ENCODE results near the gene GALNT2. TPM values are rescaled to one million over a fixed set of nuclear protein-coding genes. Genes with fewer than 3 reads are reported as not detected.

GALNT2 gene
- total and polyA plus RNA-seq, 2 experiments from 2014 or later, result 17.8 to 48.3 TPM

DNA sequence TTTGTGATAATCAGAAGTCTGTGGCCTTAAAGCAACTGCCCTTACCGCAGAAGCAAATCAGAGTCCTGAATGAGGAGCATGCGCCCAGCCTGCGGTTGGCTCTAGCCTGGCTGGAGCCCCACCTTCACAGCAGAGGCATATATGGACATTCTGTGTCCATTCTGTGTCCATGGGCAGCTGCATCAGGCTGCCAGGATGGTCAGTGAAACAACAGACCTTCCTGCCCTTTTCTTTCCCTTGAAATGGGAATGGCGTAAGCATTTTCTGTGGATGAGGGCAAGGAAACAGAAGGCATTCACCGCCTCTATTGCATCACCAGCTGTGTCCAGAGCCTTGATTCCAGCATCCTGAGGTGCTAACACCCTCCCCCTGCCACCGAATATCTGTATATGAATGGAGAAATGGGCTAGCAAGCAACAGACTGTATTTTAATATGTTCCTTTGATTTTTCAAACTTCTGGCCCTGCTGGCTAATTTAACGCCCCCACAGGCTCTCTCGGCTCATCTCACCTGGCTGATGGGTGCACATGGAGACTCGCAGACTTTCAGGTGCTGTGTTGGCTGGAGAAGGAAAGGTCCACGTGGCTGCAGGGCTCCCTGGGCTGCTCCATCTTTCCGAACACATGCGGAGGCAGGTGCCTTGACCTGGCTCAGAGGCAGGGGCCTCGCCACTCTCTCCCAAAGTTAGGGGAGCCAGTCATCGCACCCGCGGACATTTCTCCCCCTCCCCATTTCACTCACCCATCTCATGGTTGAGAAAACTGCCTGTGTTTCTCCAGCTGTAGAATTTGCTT lies 159.2 kb downstream of the GALNT2 start (continued):
- TF ChIP-seq, protein P1, sequence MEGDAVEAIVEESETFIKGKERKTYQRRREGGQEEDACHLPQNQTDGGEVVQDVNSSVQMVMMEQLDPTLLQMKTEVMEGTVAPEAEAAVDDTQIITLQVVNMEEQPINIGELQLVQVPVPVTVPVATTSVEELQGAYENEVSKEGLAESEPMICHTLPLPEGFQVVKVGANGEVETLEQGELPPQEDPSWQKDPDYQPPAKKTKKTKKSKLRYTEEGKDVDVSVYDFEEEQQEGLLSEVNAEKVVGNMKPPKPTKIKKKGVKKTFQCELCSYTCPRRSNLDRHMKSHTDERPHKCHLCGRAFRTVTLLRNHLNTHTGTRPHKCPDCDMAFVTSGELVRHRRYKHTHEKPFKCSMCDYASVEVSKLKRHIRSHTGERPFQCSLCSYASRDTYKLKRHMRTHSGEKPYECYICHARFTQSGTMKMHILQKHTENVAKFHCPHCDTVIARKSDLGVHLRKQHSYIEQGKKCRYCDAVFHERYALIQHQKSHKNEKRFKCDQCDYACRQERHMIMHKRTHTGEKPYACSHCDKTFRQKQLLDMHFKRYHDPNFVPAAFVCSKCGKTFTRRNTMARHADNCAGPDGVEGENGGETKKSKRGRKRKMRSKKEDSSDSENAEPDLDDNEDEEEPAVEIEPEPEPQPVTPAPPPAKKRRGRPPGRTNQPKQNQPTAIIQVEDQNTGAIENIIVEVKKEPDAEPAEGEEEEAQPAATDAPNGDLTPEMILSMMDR (conservative IDR thresholded peaks at IDR 0.05; ENCODE audit: low read depth in 2 of 2), result no peak

DNA sequence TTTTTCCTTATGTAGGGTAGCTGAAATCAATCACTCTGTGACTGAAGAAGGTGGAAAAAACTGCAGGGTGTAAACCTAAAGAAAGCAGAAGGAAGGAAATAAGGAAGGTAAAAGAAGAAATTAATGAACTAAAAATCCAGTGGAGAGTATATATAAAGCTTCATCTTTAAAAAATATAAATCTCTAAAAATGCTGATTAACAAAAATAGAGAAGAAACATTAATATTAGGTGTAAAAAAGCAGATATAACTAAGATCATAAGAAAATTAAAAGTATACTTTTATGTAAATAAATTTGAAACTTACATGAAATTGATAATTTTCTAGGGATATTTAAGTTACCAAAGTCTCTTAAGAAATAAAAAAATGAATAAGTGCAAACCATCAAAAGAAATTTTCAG lies 159.8 kb downstream of the GALNT2 start:
- 0 out of 2 replicates have a peak overlapping the region, but pooled peaks have one; percentile 52 for H3K4me2 ChIP-seq
- no peak overlapping the region for H3K4me3 ChIP-seq
- H4K20me1 ChIP-seq (replicated peaks; ENCODE audit: insufficient read depth), result no peaks in the 10 kb centered on the region
- no peak for ATAC-seq
- no peaks in the 10 kb centered on the region for H3K36me3 ChIP-seq (ENCODE audit: insufficient read depth)
- Mint-ChIP-seq H3K27me3 (ENCODE audit: insufficient read depth, low read depth, poor library complexity) (peaks cover 7% of the 10 kb centered on the region), H3K36me3 (ENCODE audit: low read depth) (no peaks in the 10 kb centered on the region), H3K4me3 (no peak overlapping the region), H3K9me3 (no peaks in the 10 kb centered on the region; the same call in 2 of the 3 replicates), H3K27ac (no peak overlapping the region), H3K4me1 (peaks cover 51% of the 10 kb centered on the region)
- TF ChIP-seq CREB1 (CRISPR knock-in tag; IDR thresholded peaks at IDR 0.05; ENCODE audit: low read depth), result no peak
- no peaks in the 10 kb centered on the region for H3F3A ChIP-seq (replicated peaks; ENCODE audit: low read depth)
- H3K4me1 ChIP-seq (ENCODE audit: insufficient read depth), result peaks cover 25% of the 10 kb centered on the region
- DNase-seq (ENCODE audit: low spot score), result no peak
- no peak overlapping the region for H2AFZ ChIP-seq
- H3K27ac ChIP-seq (ENCODE audit: low read depth), result peak overlapping the region; percentile 53; the same call in 1 of the 2 replicates
- no peaks in the 10 kb centered on the region for H3K9me2 ChIP-seq (ENCODE audit: insufficient read depth)
- no peaks in the 10 kb centered on the region for H3K27me3 ChIP-seq (ENCODE audit: insufficient read depth)
- H3K79me2 ChIP-seq (replicated peaks; ENCODE audit: insufficient read depth), result no peaks in the 10 kb centered on the region

DNA sequence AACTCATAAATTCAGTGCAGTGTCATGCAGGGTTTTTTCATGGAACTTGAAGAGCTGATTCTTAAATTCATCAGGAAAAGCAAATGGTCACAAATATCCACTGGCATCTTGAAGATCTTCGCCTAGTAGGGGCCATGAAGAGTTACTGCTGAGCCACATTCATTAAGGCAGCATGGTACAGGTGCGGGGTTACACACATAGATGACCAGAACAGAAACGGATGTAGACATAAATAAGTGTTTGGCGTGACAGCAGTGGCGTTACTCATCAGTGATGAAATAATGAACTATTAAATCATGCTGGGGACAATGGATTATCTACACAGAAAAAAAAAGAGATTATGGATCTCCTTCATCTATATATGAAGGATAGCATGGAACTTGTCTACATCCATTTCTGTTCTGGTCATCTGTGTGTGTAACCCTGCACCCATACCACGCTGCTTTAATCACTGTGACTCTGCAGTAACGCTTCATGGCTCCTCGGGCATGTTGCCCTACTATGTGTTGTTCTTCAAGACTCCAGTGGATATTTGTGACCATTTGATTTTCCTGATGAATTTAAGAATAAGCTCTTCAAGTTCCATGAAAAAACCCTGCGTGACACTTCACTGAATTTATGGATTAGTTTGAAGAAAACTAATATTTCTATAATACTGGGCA lies 161.3 kb downstream of the GALNT2 start:
- H3K4me3 Mint-ChIP-seq, result no peak overlapping the region
- H3K36me3 Mint-ChIP-seq (ENCODE audit: low read depth), result no peaks in the 10 kb centered on the region
- H2AFZ ChIP-seq, result no peak overlapping the region
- no peaks in the 10 kb centered on the region for H3K79me2 ChIP-seq (replicated peaks; ENCODE audit: insufficient read depth)
- no peaks in the 10 kb centered on the region for H3K27me3 ChIP-seq (ENCODE audit: insufficient read depth)
- H3K4me3 ChIP-seq, result no peak overlapping the region
- no peaks in the 10 kb centered on the region for H4K20me1 ChIP-seq (replicated peaks; ENCODE audit: insufficient read depth)
- H3K27ac ChIP-seq (ENCODE audit: low read depth), result no peak overlapping the region
- peaks cover 8% of the 10 kb centered on the region for H3K27me3 Mint-ChIP-seq (ENCODE audit: insufficient read depth, low read depth, poor library complexity)
- H3K9me3 Mint-ChIP-seq, result no peaks in the 10 kb centered on the region; the same call in 2 of the 3 replicates
- peaks cover 55% of the 10 kb centered on the region for H3K4me1 Mint-ChIP-seq
- no peaks in the 10 kb centered on the region for H3F3A ChIP-seq (replicated peaks; ENCODE audit: low read depth)
- peaks cover 39% of the 10 kb centered on the region for H3K4me1 ChIP-seq (ENCODE audit: insufficient read depth)
- ATAC-seq (no peak), DNase-seq (ENCODE audit: low spot score) (no peak)
- no peak overlapping the region for H3K4me2 ChIP-seq
- H3K9me2 ChIP-seq (ENCODE audit: insufficient read depth), result no peaks in the 10 kb centered on the region
- no peaks in the 10 kb centered on the region for H3K36me3 ChIP-seq (ENCODE audit: insufficient read depth)
- no peak overlapping the region for H3K27ac Mint-ChIP-seq
- TF ChIP-seq, protein P2, sequence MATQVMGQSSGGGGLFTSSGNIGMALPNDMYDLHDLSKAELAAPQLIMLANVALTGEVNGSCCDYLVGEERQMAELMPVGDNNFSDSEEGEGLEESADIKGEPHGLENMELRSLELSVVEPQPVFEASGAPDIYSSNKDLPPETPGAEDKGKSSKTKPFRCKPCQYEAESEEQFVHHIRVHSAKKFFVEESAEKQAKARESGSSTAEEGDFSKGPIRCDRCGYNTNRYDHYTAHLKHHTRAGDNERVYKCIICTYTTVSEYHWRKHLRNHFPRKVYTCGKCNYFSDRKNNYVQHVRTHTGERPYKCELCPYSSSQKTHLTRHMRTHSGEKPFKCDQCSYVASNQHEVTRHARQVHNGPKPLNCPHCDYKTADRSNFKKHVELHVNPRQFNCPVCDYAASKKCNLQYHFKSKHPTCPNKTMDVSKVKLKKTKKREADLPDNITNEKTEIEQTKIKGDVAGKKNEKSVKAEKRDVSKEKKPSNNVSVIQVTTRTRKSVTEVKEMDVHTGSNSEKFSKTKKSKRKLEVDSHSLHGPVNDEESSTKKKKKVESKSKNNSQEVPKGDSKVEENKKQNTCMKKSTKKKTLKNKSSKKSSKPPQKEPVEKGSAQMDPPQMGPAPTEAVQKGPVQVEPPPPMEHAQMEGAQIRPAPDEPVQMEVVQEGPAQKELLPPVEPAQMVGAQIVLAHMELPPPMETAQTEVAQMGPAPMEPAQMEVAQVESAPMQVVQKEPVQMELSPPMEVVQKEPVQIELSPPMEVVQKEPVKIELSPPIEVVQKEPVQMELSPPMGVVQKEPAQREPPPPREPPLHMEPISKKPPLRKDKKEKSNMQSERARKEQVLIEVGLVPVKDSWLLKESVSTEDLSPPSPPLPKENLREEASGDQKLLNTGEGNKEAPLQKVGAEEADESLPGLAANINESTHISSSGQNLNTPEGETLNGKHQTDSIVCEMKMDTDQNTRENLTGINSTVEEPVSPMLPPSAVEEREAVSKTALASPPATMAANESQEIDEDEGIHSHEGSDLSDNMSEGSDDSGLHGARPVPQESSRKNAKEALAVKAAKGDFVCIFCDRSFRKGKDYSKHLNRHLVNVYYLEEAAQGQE (IDR thresholded peaks at IDR 0.05; ENCODE audit: unreplicated experiment), result no peak
- TF ChIP-seq ZNF114 (CRISPR knock-in tag; IDR thresholded peaks at IDR 0.05) (no peak), STAT1 (IDR thresholded peaks at IDR 0.05; ENCODE audit: unreplicated experiment) (no peak), EZH2phosphoT487 (IDR thresholded peaks at IDR 0.05; ENCODE audit: unreplicated experiment) (no peak)

Measured in GM23338 (cell line).